K562 (cell line): ENCODE data around the gene APOC1. TPM values are rescaled to one million over a fixed set of nuclear protein-coding genes. Genes with fewer than 3 reads are reported as not detected.

Source experiments
- ATAC-seq: fragments of 200-7000 bp; cut with Tn5 transposase; 3 replicates; pipeline ENCODE4 v1.9.1; 2020; ENCODE audit warnings: moderate library complexity
- BruUV-seq: library from RNA; stranded (reverse); fragments of 400-500 nt; replicated peaks from 2 replicates; lab custom pipeline; 2021; lab: Mats Ljungman, UMichigan
- CTCF ChIA-PET: fragments of 300-600 bp; formaldehyde crosslinking; extraction: SDS; loops from one replicate; lab custom pipeline; 2021; ENCODE audit warnings: low intra/inter-chr PET ratio; lab: Yijun Ruan, JAX
- POLR2A ChIA-PET: fragments of 300-600, 350-650 bp; sonication (Branson Sonifier 250); formaldehyde crosslinking; extraction: SDS; loops from one replicate; lab custom pipeline; 2021; ENCODE audit warnings: antibody characterized with exemption, inconsistent platforms; lab: Yijun Ruan, JAX
- DNase-seq, 4 experiments: peaks; one replicate each; pipeline versions ENCODE4 v3.0.0 to v3.0.0-alpha.2; 2011 to 2018; ENCODE audit warnings: low spot score in 3 of 4, mixed read lengths in 3 of 4; ENCODE audit errors: extremely low read depth in 1 of 4
- FAIRE-seq: peaks from 2 replicates; lab custom pipeline; 2011; peaks lifted over from hg19 to GRCh38; lab: Jason Lieb, UNC
- H2AFZ ChIP-seq: 2 replicates; pipeline ENCODE4 v1.6.0; 2011; ENCODE audit warnings: low read depth, low read length, control low read depth, inconsistent platforms
- H3K27ac ChIP-seq: fragments of 200-600 bp; 3 replicates; pipeline ENCODE4 v1.8.0; 2011; ENCODE audit warnings: low read depth, mild to moderate bottlenecking, control low read depth, inconsistent platforms, low read length, moderate library complexity, mixed read lengths; ENCODE audit errors: extremely low read depth
- H3K27me3 ChIP-seq, 2 experiments: fragments of 300-600 bp in 1 of 2; 2 replicates in 1 of 2; 3 replicates in 1 of 2; pipeline versions ENCODE4 v1.6.0 to v1.8.0; 2011; ENCODE audit warnings: inconsistent platforms in 2 of 2, low read length in 2 of 2, mild to moderate bottlenecking in 1 of 2, mixed read lengths in 1 of 2, moderate library complexity in 1 of 2; ENCODE audit not compliant: control insufficient read depth in 2 of 2, insufficient read depth in 2 of 2
- H3K36me3 ChIP-seq: fragments of 300-600 bp; 3 replicates; pipeline ENCODE4 v1.8.0; 2011; ENCODE audit warnings: mild to moderate bottlenecking, low read length, inconsistent platforms; ENCODE audit not compliant: control insufficient read depth, insufficient read depth
- H3K4me1 ChIP-seq, 2 experiments: fragments of 200-600 bp in 1 of 2; replicated peaks in 1 of 2; 2 replicates in 1 of 2; 3 replicates in 1 of 2; pipeline versions ENCODE4 v1.5.1 to v1.8.0; 2011; ENCODE audit warnings: inconsistent platforms in 2 of 2, low read length in 2 of 2, mild to moderate bottlenecking in 1 of 2, mixed read lengths in 1 of 2, moderate library complexity in 1 of 2; ENCODE audit not compliant: control insufficient read depth in 2 of 2, insufficient read depth in 2 of 2
- H3K4me2 ChIP-seq: 2 replicates; pipeline ENCODE4 v1.6.1; 2011; ENCODE audit warnings: low read length, control low read depth, inconsistent platforms, mixed read lengths; ENCODE audit not compliant: insufficient read depth
- H3K4me3 ChIP-seq: fragments of 200-600 bp; sonication (generic), shearing (Covaris generic); 2 replicates; pipeline ENCODE4 v1.5.1; 2016; ENCODE audit warnings: control low read depth, inconsistent platforms
- H3K79me2 ChIP-seq: fragments of 200-600 bp; 3 replicates; pipeline ENCODE4 v1.8.0; 2011; ENCODE audit warnings: low read length, inconsistent platforms; ENCODE audit not compliant: control insufficient read depth, insufficient read depth
- H3K9ac ChIP-seq, 2 experiments: 2 replicates each; pipeline versions ENCODE4 v1.6.0 to v1.6.1; 2011; ENCODE audit warnings: low read depth in 2 of 2, low read length in 2 of 2, control low read depth in 1 of 2, inconsistent platforms in 1 of 2, mild to moderate bottlenecking in 1 of 2, mixed read lengths in 1 of 2; ENCODE audit not compliant: insufficient read depth in 1 of 2
- H3K9me1 ChIP-seq: one replicate; pipeline ENCODE4 v1.6.0; 2011; ENCODE audit warnings: inconsistent platforms, mild to moderate bottlenecking, low read length, moderate library complexity; ENCODE audit not compliant: control insufficient read depth, insufficient read depth
- H3K9me3 ChIP-seq: replicated peaks from 2 replicates; pipeline ENCODE4 v1.5.1; 2011; ENCODE audit warnings: low read depth, low read length, inconsistent platforms; ENCODE audit not compliant: control insufficient read depth, insufficient read depth
- H4K20me1 ChIP-seq: replicated peaks from 2 replicates; pipeline ENCODE4 v1.6.1; 2011; ENCODE audit warnings: low read length, inconsistent platforms, mixed read lengths; ENCODE audit not compliant: control insufficient read depth, insufficient read depth
- ILK ChIP-seq: fragments of 450-650 bp; IDR thresholded peaks from 2 replicates; pipeline ENCODE4 v1.6.1; 2016; ENCODE audit warnings: missing genetic modification characterization, low read depth, mild to moderate bottlenecking, missing compliant biosample characterization, moderate library complexity, borderline replicate concordance
- NUFIP1 ChIP-seq: fragments of 450-650 bp; IDR thresholded peaks from 2 replicates; pipeline ENCODE4 v1.6.1; 2018; ENCODE audit not compliant: partially characterized antibody
- WGBS: fragments of 100-300 bp; shearing (Covaris generic); methylation state at CpG from one replicate; pipeline ENCODE4 v1.1.6; 2016; ENCODE audit warnings: low coverage, mixed read lengths; ENCODE audit not compliant: insufficient coverage; ENCODE audit errors: missing lambda C conversion rate; 5-methylcytosine and 5-hydroxymethylcytosine counted together
- in situ Hi-C: fragments of 300-500 bp; cut with MboI; formaldehyde crosslinking; loops from 4 replicates; pipeline ENCODE4 v1.15.0; 2018; ENCODE audit warnings: inconsistent platforms, mixed read lengths
- intact Hi-C: fragments of 100-400 bp; cut with micrococcal nuclease; formaldehyde crosslinking; loops from 2 replicates; pipeline ENCODE4 v1.14.2; 2022
- polyA plus RNA-seq, 8 experiments: library from polyadenylated mRNA; depleted of rRNA in 4 of 8; stranded (reverse) in 5 of 8; unstranded in 3 of 8; fragments of >200 nt; fragmentation: Nextera tagmentation in 2 of 8; fragmentation: Illumina TruSeq in 1 of 8; extraction: Ambion mirVana in 2 of 8; extraction: Trizol in 1 of 8; gene quantifications; 2 replicates each; pipeline versions ENCODE4 v1.2.1 to v1.2.3, GENCODE V29; 2011 to 2014; ENCODE audit warnings: inconsistent platforms in 1 of 8, missing spikeins in 1 of 8
- total RNA-seq, 7 experiments: library from RNA; depleted of rRNA in 6 of 7; stranded (reverse); fragments of >200 nt in 6 of 7; fragmentation: Illumina TruSeq in 2 of 7; extraction: Trizol in 2 of 7; gene quantifications; 2 replicates each; pipeline versions ENCODE4 v1.2.1 to v1.2.3, GENCODE V29; 2011 to 2021; ENCODE audit warnings: low replicate concordance in 1 of 7
- TF ChIP-seq, protein P1 (sequence below): fragments of 250-450 bp; sonication (Bioruptor Pico); IDR thresholded peaks from 2 replicates; pipeline ENCODE4 v1.5.0; 2020; ENCODE audit warnings: mild to moderate bottlenecking
- TF ChIP-seq, protein P2 (sequence below): sonication (generic); formaldehyde crosslinking; IDR thresholded peaks from 2 replicates; pipeline ENCODE4 v1.8.1; 2023; ENCODE audit warnings: mild to moderate bottlenecking, missing genetic modification reagents, moderate library complexity
- TF ChIP-seq, protein P3 (sequence below), 3 experiments: IDR thresholded peaks in 2 of 3; conservative IDR thresholded peaks in 1 of 3; 2 replicates each; pipeline ENCODE4 v1.5.1; 2011 to 2012; ENCODE audit warnings: low read length in 3 of 3, mild to moderate bottlenecking in 3 of 3, control low read depth in 2 of 3, improper control_type of control experiment in 1 of 3, inconsistent platforms in 1 of 3, low read depth in 1 of 3, mixed read lengths in 1 of 3, moderate library complexity in 1 of 3; ENCODE audit not compliant: insufficient read depth in 2 of 3

The APOC1 gene
- total and polyA plus RNA-seq, 9 of the 15 experiments (the other 6 are each of a cell fraction or from before 2014, with no cell fraction given): 115 to 408 (median 220) TPM

DNA sequence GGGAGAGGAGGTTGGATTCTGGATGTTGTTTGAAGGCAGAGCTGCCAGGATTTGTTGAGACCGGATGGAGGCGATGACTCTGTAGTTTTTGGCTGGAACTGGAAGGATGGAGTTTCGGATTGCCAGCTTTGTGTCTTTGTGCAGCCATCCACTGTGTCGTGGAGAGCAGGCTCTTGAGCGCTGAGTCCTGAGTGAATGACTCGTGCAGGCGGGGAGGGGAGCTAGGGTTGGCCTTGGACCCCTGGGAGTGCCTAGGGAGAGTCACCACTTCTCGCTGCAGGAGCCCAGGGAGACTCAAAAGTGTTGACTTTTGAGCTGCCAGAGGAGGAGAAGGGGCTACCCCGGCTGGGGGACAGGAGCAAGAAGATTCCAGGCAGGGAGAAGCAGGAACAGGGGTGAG lies 19.5 kb upstream of the APOC1 start:
- intact Hi-C loops: no loop called here
- FAIRE-seq (no peak), ATAC-seq (no peak), DNase-seq (no peak)
- no TSS peak for BruUV-seq
- Histone ChIP-seq H3K9ac (peak overlapping the region in 1 of 2 experiments; percentile 65; a peak in 2 of 4 replicates), H3K4me3 (no peak overlapping the region), H3K9me3 (no peaks in the 10 kb centered on the region), H3K36me3 (peaks cover 78% of the 10 kb centered on the region), H2AFZ (no peak overlapping the region), H3K79me2 (peaks cover 63% of the 10 kb centered on the region), H3K27me3 (no peaks in the 10 kb centered on the region), H3K27ac (no peak overlapping the region), H3K9me1 (peaks cover 3% of the 10 kb centered on the region), H3K4me1 (peaks cover 12 to 33% of the 10 kb centered on the region in 2 experiments), H3K4me2 (no peak overlapping the region), H4K20me1 (peaks cover 6% of the 10 kb centered on the region; the same call in 1 of the 2 replicates)
- TF ChIP-seq, protein P1, sequence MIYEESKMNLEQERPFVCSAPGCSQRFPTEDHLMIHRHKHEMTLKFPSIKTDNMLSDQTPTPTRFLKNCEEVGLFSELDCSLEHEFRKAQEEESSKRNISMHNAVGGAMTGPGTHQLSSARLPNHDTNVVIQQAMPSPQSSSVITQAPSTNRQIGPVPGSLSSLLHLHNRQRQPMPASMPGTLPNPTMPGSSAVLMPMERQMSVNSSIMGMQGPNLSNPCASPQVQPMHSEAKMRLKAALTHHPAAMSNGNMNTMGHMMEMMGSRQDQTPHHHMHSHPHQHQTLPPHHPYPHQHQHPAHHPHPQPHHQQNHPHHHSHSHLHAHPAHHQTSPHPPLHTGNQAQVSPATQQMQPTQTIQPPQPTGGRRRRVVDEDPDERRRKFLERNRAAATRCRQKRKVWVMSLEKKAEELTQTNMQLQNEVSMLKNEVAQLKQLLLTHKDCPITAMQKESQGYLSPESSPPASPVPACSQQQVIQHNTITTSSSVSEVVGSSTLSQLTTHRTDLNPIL: no peak
- TF ChIP-seq, protein P2, sequence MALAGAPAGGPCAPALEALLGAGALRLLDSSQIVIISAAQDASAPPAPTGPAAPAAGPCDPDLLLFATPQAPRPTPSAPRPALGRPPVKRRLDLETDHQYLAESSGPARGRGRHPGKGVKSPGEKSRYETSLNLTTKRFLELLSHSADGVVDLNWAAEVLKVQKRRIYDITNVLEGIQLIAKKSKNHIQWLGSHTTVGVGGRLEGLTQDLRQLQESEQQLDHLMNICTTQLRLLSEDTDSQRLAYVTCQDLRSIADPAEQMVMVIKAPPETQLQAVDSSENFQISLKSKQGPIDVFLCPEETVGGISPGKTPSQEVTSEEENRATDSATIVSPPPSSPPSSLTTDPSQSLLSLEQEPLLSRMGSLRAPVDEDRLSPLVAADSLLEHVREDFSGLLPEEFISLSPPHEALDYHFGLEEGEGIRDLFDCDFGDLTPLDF (CRISPR knock-in tag): no peak
- TF ChIP-seq ILK (tag) (no peak), NUFIP1 (no peak)
- TF ChIP-seq, protein P3, sequence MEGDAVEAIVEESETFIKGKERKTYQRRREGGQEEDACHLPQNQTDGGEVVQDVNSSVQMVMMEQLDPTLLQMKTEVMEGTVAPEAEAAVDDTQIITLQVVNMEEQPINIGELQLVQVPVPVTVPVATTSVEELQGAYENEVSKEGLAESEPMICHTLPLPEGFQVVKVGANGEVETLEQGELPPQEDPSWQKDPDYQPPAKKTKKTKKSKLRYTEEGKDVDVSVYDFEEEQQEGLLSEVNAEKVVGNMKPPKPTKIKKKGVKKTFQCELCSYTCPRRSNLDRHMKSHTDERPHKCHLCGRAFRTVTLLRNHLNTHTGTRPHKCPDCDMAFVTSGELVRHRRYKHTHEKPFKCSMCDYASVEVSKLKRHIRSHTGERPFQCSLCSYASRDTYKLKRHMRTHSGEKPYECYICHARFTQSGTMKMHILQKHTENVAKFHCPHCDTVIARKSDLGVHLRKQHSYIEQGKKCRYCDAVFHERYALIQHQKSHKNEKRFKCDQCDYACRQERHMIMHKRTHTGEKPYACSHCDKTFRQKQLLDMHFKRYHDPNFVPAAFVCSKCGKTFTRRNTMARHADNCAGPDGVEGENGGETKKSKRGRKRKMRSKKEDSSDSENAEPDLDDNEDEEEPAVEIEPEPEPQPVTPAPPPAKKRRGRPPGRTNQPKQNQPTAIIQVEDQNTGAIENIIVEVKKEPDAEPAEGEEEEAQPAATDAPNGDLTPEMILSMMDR (IDR thresholded peaks at IDR 0.05 in 2 of 3, conservative IDR thresholded peaks at IDR 0.05 in 1 of 3; ENCODE audit: insufficient read depth in 2 of 3, low read depth in 1 of 3, low read length in 3 of 3): no peak
- in situ Hi-C loops: loop anchor here (10.0 kb wide), 1 partner anchor 160 kb away; no protein-coding TSS in a partner anchor
- CTCF ChIA-PET: no interaction called here
- POLR2A ChIA-PET: interaction anchor here (1.2 to 1.9 kb wide), 2 partner anchors 8 to 10 kb away, joined by 3 to 11 read pairs; partner anchors contain the start of gene APOE
- 83% methylated on average over 9 of the region's 9 CpGs for WGBS
